ENCODE results near the gene TBC1D3B. TPM values are rescaled to one million over a fixed set of nuclear protein-coding genes. Genes with fewer than 3 reads are reported as not detected.
A peak's percentile ranks its signal among the peaks of the same experiment; 100 is the strongest.
"Not testable (repeated sequence)": the region's sequence is repeated elsewhere in the genome, so short reads cannot be mapped to it uniquely, and the experiment has no call there.

TBC1D3B gene
- total RNA-seq, 1 donor from 2014 or later, result 8.2 TPM

GRCh38 chr17:36183001-36183971 is 6.8 kb upstream of the TBC1D3B start:
- peak overlapping the region; percentile 60 for H3K4me3 ChIP-seq
- peak overlapping the region; percentile 76 for H3K27ac ChIP-seq
- DNase-seq, result peak; percentile 86
- no peaks in the 10 kb centered on the region for H3K36me3 ChIP-seq
- no peaks in the 10 kb centered on the region for H3K27me3 ChIP-seq
- TF ChIP-seq CTCF (IDR thresholded peaks at IDR 0.05), result no peak
- intact Hi-C loops (cut with DNase I), result no loop called here
- H3K9me3 ChIP-seq, result no peaks in the 10 kb centered on the region
- peak; percentile 87 for ATAC-seq
- H3K4me1 ChIP-seq, result peaks cover 6% of the 10 kb centered on the region

GRCh38 chr17:36182176-36183000 is 6.0 kb upstream of the TBC1D3B start:
- intact Hi-C loops (cut with DNase I), result no loop called here
- Histone ChIP-seq H3K36me3 (no peaks in the 10 kb centered on the region), H3K27me3 (no peaks in the 10 kb centered on the region), H3K4me1 (peaks cover 6% of the 10 kb centered on the region), H3K27ac (peak overlapping the region; percentile 76), H3K4me3 (peak overlapping the region; percentile 60), H3K9me3 (no peaks in the 10 kb centered on the region)
- TF ChIP-seq CTCF (IDR thresholded peaks at IDR 0.05), result no peak
- DNase-seq (peak; percentile 66), ATAC-seq (peak; percentile 8)

- H3K36me3 ChIP-seq; H3K27me3 ChIP-seq; H3K9me3 ChIP-seq; intact Hi-C loops (cut with DNase I); H3K4me3 ChIP-seq; H3K4me1 ChIP-seq; DNase-seq; H3K27ac ChIP-seq; ATAC-seq: not testable (repeated sequence)
Measured at GRCh38 chr17:36181446-36182175, 5.2 kb upstream of the TBC1D3B start.

- H3K27ac ChIP-seq; DNase-seq; H3K4me3 ChIP-seq; H3K27me3 ChIP-seq; H3K4me1 ChIP-seq; ATAC-seq; intact Hi-C loops (cut with DNase I); H3K9me3 ChIP-seq; H3K36me3 ChIP-seq: not testable (repeated sequence)
Measured at GRCh38 chr17:36168836-36169235, 7.6 kb downstream of the TBC1D3B start.

GRCh38 chr17:36153895-36154610 is 22.4 kb downstream of the TBC1D3B start:
- intact Hi-C loops (cut with DNase I), result no loop called here

More at GRCh38 chr17:36153895-36154610, 22.4 kb downstream of the TBC1D3B start:
- H3K36me3 ChIP-seq, result no peaks in the 10 kb centered on the region
- H3K9me3 ChIP-seq, result no peaks in the 10 kb centered on the region
- no peak for TF ChIP-seq CTCF (IDR thresholded peaks at IDR 0.05)
- ATAC-seq, result no peak
- no peak overlapping the region for H3K27ac ChIP-seq
- H3K4me1 ChIP-seq, result no peaks in the 10 kb centered on the region
- DNase-seq, result no peak
- no peaks in the 10 kb centered on the region for H3K27me3 ChIP-seq
- no peak overlapping the region for H3K4me3 ChIP-seq
